IgD-negative memory B cell (primary cell): ENCODE measurements around the gene TFDP1. TPM values are rescaled to one million over a fixed set of nuclear protein-coding genes. Genes with fewer than 3 reads are reported as not detected.

Experiments used
- H3K27ac Mint-ChIP-seq, 3 donors: one replicate each; pipeline ENCODE4 v1.8.0; 2020 to 2022; ENCODE audit warnings: mild to moderate bottlenecking in 3 of 3, mixed read lengths in 3 of 3, moderate library complexity in 1 of 3
- H3K27me3 Mint-ChIP-seq: one replicate; pipeline ENCODE4 v1.8.0; 2021; ENCODE audit warnings: mixed read lengths
- H3K36me3 Mint-ChIP-seq: one replicate; pipeline ENCODE4 v1.8.0; 2020; ENCODE audit warnings: mild to moderate bottlenecking, mixed read lengths
- H3K4me1 Mint-ChIP-seq, 3 donors: one replicate each; pipeline ENCODE4 v1.8.0; 2020 to 2022; ENCODE audit warnings: mixed read lengths in 3 of 3, mild to moderate bottlenecking in 1 of 3
- H3K4me3 Mint-ChIP-seq, 4 donors: one replicate each; pipeline ENCODE4 v1.8.0; 2020 to 2022; ENCODE audit warnings: mild to moderate bottlenecking in 4 of 4, mixed read lengths in 4 of 4, moderate library complexity in 3 of 4
- H3K9me3 Mint-ChIP-seq, 3 donors: one replicate each; pipeline ENCODE4 v1.8.0; 2020 to 2021; ENCODE audit warnings: mixed read lengths in 3 of 3, mild to moderate bottlenecking in 1 of 3
- polyA plus RNA-seq: library from polyadenylated mRNA; unstranded; fragments of 300-500 nt; fragmentation: Illumina TruSeq; gene quantifications from one replicate; pipeline ENCODE4 v1.2.3, GENCODE V29; 2021

TFDP1 gene
- polyA plus RNA-seq, 1 donor from 2014 or later = 66.9 TPM

GRCh38 chr13:113667771-113668490 lies 83.4 kb downstream of the TFDP1 start:
- no peaks in the 10 kb centered on the region for H3K4me1 Mint-ChIP-seq
- H3K9me3 Mint-ChIP-seq = peaks cover 0 to 3% (median 0%) of the 10 kb centered on the region in 3 donors
- H3K27me3 Mint-ChIP-seq = no peaks in the 10 kb centered on the region
- no peak overlapping the region for H3K27ac Mint-ChIP-seq
- no peaks in the 10 kb centered on the region for H3K36me3 Mint-ChIP-seq
- H3K4me3 Mint-ChIP-seq = no peak overlapping the region

- Mint-ChIP-seq H3K27ac (peak overlapping the region in 1 of 3 donors; percentile 82), H3K4me1 (no peaks in the 10 kb centered on the region), H3K9me3 (peaks cover 0 to under 1% (median 0%) of the 10 kb centered on the region in 3 donors), H3K36me3 (no peaks in the 10 kb centered on the region), H3K27me3 (no peaks in the 10 kb centered on the region), H3K4me3 (no peak overlapping the region)
Observed at GRCh38 chr13:113668491-113668971, 84.0 kb downstream of the TFDP1 start.

- Mint-ChIP-seq H3K4me1 (no peaks in the 10 kb centered on the region), H3K27me3 (no peaks in the 10 kb centered on the region), H3K4me3 (no peak overlapping the region), H3K27ac (peak overlapping the region in 2 of 3 donors; percentile 39 to 82), H3K36me3 (no peaks in the 10 kb centered on the region), H3K9me3 (no peaks in the 10 kb centered on the region)
Observed at GRCh38 chr13:113669231-113669754, 84.7 kb downstream of the TFDP1 start.

GRCh38 chr13:113669755-113670341 lies 85.3 kb downstream of the TFDP1 start:
- Mint-ChIP-seq H3K27ac (peak overlapping the region in 1 of 3 donors; percentile 39), H3K36me3 (no peaks in the 10 kb centered on the region), H3K9me3 (no peaks in the 10 kb centered on the region), H3K4me1 (no peaks in the 10 kb centered on the region), H3K27me3 (no peaks in the 10 kb centered on the region), H3K4me3 (no peak overlapping the region)

- Mint-ChIP-seq H3K4me1 (no peaks in the 10 kb centered on the region), H3K27ac (no peak overlapping the region), H3K36me3 (no peaks in the 10 kb centered on the region), H3K27me3 (no peaks in the 10 kb centered on the region), H3K4me3 (no peak overlapping the region), H3K9me3 (no peaks in the 10 kb centered on the region)
Observed at GRCh38 chr13:113670541-113670940, 86.0 kb downstream of the TFDP1 start.

DNA sequence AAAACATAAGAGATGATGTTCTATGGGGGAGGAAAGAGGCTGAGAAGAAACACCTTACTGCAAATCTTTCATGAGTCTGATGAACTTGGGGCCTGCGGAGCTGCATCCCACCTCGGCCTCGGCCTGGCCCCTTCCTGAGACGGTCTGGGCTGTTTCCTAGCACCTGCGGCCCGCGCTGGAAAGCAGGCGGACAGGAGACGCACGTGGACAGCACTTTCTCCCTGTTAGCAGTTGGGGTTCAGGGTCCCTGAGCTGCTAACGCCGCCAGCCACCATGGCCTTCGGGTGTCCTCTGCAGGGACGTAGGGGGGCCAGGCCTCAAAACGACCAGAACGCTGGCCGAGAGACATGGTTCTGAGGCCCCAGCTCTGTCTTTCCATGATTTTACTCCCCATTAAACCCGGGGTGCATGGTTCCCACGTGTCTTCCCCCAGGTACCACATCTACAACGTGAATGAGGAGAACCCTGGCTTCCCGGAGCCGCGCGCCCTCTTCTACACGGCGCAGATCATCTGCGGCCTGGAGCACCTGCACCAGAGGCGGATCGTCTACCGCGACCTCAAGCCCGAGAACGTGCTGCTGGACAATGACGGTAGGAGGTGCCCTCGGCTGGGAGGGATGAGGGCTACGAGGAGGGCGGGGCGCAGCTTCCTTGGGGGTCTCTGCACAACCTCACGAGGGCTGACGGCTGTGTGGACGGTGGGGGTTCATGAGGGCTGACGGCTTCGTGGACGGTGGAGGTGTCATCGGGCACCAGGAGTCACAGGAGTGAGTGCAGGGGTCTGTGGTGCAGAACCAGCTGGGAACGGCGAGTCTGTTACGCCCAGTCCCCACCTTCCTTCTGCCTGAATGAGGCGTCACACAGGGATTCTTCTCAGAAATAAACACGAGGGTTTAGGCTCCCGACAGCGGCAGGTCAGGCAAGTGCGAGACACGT lies 86.8 kb downstream of the TFDP1 start:
- H3K27ac Mint-ChIP-seq = peak overlapping the region in 1 of 3 donors; percentile 78
- no peak overlapping the region for H3K4me3 Mint-ChIP-seq
- H3K4me1 Mint-ChIP-seq = no peaks in the 10 kb centered on the region
- H3K27me3 Mint-ChIP-seq = no peaks in the 10 kb centered on the region
- H3K36me3 Mint-ChIP-seq = no peaks in the 10 kb centered on the region
- no peaks in the 10 kb centered on the region for H3K9me3 Mint-ChIP-seq

DNA sequence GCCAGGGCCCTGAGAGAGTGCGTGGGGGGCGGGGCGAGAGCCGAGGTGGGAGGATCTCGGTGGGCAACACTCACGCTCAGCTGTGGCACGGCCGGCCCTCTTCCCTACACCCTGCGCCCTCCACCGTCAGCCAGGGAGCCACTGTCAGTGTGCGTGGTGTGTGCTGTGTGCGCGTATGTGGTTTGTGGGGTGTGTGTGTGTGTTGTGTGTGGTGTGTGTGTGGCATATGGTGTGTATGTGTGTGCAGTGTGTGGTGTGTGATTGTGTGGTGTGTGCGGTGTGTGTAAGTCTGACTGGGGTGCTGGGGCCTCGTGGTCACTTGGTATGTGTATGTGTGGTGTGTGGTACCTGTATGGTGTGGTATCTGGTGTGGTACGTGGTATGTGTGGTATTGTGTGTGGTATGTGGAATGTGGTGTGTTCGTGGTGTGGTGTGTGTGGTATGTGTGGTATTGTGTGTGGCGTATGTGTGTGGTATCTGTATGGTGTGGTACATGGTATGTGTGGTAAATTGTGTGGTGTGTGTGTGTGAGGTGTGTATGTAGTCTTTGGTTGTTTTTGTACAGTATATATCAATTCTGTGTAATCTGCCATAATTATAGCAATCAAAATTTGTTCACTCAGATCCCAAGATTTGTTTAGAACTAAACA lies 87.6 kb downstream of the TFDP1 start:
- no peaks in the 10 kb centered on the region for H3K27me3 Mint-ChIP-seq
- H3K4me3 Mint-ChIP-seq = peak overlapping the region in 1 of 4 donors; percentile 1
- no peaks in the 10 kb centered on the region for H3K9me3 Mint-ChIP-seq
- H3K4me1 Mint-ChIP-seq = no peaks in the 10 kb centered on the region
- H3K36me3 Mint-ChIP-seq = no peaks in the 10 kb centered on the region
- H3K27ac Mint-ChIP-seq = peak overlapping the region in 2 of 3 donors; percentile 1 to 78

Other genes with a start within 250 kb of the TFDP1 start
- not detected for gene GRTP1, start 220.6 kb upstream of the TFDP1 start, polyA plus RNA-seq
- 0.19 TPM for gene ADPRHL1, start 131.3 kb upstream of the TFDP1 start, polyA plus RNA-seq
- 10.2 TPM for gene DCUN1D2, start 94.0 kb upstream of the TFDP1 start, polyA plus RNA-seq
- not detected for gene ATP4B, start 73.4 kb downstream of the TFDP1 start, polyA plus RNA-seq
- gene GRK1, start 82.5 kb downstream of the TFDP1 start, polyA plus RNA-seq = not detected
- gene TMEM255B, start 174.5 kb downstream of the TFDP1 start, polyA plus RNA-seq = 0.70 TPM